Sigmoid colon (tissue), 4 donors: Measurements from ENCODE around the gene BMERB1.

Experiments used
- EP300 ChIP-seq, 4 donors: sonication (generic); formaldehyde crosslinking; IDR thresholded peaks; one replicate each; pipeline ENCODE4 v1.6.1; 2017; ENCODE audit warnings: antibody characterized with exemption in 4 of 4
- TF ChIP-seq, protein P1 (sequence below), 4 experiments: fragments of 450-650 bp in 3 of 4; fragments of 200-600 bp in 1 of 4; IDR thresholded peaks; one replicate each; pipeline ENCODE4 v1.5.1; 2016 to 2019; ENCODE audit warnings: antibody characterized with exemption in 4 of 4, mild to moderate bottlenecking in 3 of 4, moderate library complexity in 2 of 4

DNA sequence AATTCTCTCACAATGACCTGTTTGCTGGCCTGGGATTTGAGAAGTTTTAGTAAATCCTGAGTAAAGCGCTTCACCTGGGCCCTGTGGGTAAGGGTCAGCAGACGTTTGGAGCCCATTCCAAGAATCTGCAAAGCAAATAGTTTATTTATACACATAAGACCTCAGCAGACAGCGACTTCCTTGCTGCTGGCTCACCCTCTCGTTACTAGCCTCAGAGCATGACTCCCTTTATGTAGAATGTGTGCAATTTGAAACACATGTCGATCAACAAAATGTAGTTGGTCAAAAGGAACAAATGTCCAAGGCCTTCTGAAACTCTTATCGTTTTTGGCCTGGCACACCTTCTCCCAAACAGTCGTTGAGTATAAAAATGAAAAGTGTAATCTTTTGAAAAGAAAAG lies 177.2 kb downstream of the BMERB1 start:
- TF ChIP-seq, protein P1, sequence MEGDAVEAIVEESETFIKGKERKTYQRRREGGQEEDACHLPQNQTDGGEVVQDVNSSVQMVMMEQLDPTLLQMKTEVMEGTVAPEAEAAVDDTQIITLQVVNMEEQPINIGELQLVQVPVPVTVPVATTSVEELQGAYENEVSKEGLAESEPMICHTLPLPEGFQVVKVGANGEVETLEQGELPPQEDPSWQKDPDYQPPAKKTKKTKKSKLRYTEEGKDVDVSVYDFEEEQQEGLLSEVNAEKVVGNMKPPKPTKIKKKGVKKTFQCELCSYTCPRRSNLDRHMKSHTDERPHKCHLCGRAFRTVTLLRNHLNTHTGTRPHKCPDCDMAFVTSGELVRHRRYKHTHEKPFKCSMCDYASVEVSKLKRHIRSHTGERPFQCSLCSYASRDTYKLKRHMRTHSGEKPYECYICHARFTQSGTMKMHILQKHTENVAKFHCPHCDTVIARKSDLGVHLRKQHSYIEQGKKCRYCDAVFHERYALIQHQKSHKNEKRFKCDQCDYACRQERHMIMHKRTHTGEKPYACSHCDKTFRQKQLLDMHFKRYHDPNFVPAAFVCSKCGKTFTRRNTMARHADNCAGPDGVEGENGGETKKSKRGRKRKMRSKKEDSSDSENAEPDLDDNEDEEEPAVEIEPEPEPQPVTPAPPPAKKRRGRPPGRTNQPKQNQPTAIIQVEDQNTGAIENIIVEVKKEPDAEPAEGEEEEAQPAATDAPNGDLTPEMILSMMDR (IDR thresholded peaks at IDR 0.05): no peak
- TF ChIP-seq EP300 (IDR thresholded peaks at IDR 0.05): no peak
